OCI-LY3 (cell line): ENCODE data around the gene COL27A1.
"Not testable (repeated sequence)": the region's sequence is repeated elsewhere in the genome, so short reads cannot be mapped to it uniquely, and the experiment has no call there.

ENCODE experiments used
- H2AFZ ChIP-seq: fragments of 200-600, 300-600 bp; shearing (Covaris generic); 2 replicates; pipeline ENCODE4 v1.6.0; 2014; ENCODE audit warnings: antibody characterized with exemption, low read depth, low read length
- H3K27ac ChIP-seq: fragments of 200-600, 300-600 bp; sonication (generic); 2 replicates; pipeline ENCODE4 v1.5.1; 2014; ENCODE audit warnings: mild to moderate bottlenecking, low read length, moderate library complexity, mixed read lengths
- H3K27me3 ChIP-seq: fragments of 200-600, 300-600 bp; sonication (generic); 2 replicates; pipeline ENCODE4 v1.6.1; 2014; ENCODE audit warnings: low read depth, low read length, mixed read lengths
- H3K36me3 ChIP-seq: fragments of 200-600, 300-600 bp; sonication (generic); replicated peaks from 2 replicates; pipeline ENCODE3; 2014; ENCODE audit warnings: low read depth, low read length, mixed read lengths
- H3K4me1 ChIP-seq: fragments of 300-600, 200-600 bp; sonication (generic); 2 replicates; pipeline ENCODE4 v1.6.1; 2014; ENCODE audit warnings: low read length, mixed read lengths
- H3K4me2 ChIP-seq: fragments of 200-600, 300-600 bp; sonication (generic); 2 replicates; pipeline ENCODE4 v1.6.1; 2014; ENCODE audit warnings: low read length, mixed read lengths
- H3K4me3 ChIP-seq: fragments of 300-600, 200-600 bp; sonication (generic); 2 replicates; pipeline ENCODE4 v1.5.1; 2014; ENCODE audit warnings: antibody characterized with exemption, mild to moderate bottlenecking, low read length, moderate library complexity
- H3K79me2 ChIP-seq: fragments of 300-600, 200-600 bp; shearing (Covaris generic); 2 replicates; pipeline ENCODE4 v1.6.1; 2014; ENCODE audit warnings: mild to moderate bottlenecking, low read length, mixed read lengths
- H3K9ac ChIP-seq: fragments of 300-600, 200-600 bp; shearing (Covaris generic); 2 replicates; pipeline ENCODE4 v1.6.0; 2014; ENCODE audit warnings: mild to moderate bottlenecking, low read length, moderate library complexity
- H3K9me3 ChIP-seq: fragments of 200-600, 300-600 bp; shearing (Covaris generic); 2 replicates; pipeline ENCODE4 v1.6.1; 2014; ENCODE audit warnings: low read length, mixed read lengths; ENCODE audit not compliant: insufficient read depth
- H4K20me1 ChIP-seq: fragments of 200-600, 300-600 bp; sonication (generic); 2 replicates; pipeline ENCODE4 v1.6.1; 2016; ENCODE audit warnings: low read length, mixed read lengths; ENCODE audit not compliant: insufficient read depth
- EZH2phosphoT487 ChIP-seq: fragments of 200-600 bp; shearing (Covaris generic); IDR thresholded peaks from 2 replicates; pipeline ENCODE4 v1.6.1; 2018; ENCODE audit warnings: antibody characterized with exemption, mixed run types, low read depth
- TF ChIP-seq, protein P1 (sequence below): fragments of 200-600, 300-600 bp; sonication (generic); IDR thresholded peaks from 2 replicates; pipeline ENCODE4 v1.5.1; 2014; ENCODE audit warnings: antibody characterized with exemption, low read length, low read depth

Gene COL27A1

DNA sequence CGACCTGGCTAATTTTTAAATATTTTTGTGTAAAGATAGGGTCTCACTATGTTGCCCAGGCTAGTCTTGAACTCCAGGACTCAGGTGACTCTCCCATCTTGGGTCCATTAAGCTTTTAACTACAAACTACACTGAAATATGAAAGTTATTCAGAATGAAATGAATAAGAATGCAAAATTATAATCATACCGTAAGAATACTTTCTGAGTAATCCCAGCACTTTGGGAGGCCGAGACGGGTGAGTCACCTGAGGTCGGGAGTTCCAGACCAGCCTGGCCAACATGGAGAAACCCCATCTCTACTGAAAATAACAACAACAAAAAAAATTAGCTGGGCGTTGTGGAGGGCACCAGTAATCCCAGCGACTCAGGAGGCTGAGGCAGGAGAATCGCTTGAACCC is 166.4 kb downstream of the COL27A1 start:
- TF ChIP-seq, protein P1, sequence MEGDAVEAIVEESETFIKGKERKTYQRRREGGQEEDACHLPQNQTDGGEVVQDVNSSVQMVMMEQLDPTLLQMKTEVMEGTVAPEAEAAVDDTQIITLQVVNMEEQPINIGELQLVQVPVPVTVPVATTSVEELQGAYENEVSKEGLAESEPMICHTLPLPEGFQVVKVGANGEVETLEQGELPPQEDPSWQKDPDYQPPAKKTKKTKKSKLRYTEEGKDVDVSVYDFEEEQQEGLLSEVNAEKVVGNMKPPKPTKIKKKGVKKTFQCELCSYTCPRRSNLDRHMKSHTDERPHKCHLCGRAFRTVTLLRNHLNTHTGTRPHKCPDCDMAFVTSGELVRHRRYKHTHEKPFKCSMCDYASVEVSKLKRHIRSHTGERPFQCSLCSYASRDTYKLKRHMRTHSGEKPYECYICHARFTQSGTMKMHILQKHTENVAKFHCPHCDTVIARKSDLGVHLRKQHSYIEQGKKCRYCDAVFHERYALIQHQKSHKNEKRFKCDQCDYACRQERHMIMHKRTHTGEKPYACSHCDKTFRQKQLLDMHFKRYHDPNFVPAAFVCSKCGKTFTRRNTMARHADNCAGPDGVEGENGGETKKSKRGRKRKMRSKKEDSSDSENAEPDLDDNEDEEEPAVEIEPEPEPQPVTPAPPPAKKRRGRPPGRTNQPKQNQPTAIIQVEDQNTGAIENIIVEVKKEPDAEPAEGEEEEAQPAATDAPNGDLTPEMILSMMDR = no peak
- no peak for TF ChIP-seq EZH2phosphoT487
- Histone ChIP-seq H2AFZ (no peak overlapping the region), H3K79me2 (no peaks in the 10 kb centered on the region), H3K27me3 (peaks cover 17% of the 10 kb centered on the region), H3K4me2 (no peak overlapping the region), H3K4me1 (no peaks in the 10 kb centered on the region; the same call in 1 of the 2 replicates), H3K9me3 (no peaks in the 10 kb centered on the region), H3K27ac (no peak overlapping the region), H3K9ac (no peak overlapping the region), H4K20me1 (no peaks in the 10 kb centered on the region), H3K36me3 (no peaks in the 10 kb centered on the region), H3K4me3 (no peak overlapping the region)

DNA sequence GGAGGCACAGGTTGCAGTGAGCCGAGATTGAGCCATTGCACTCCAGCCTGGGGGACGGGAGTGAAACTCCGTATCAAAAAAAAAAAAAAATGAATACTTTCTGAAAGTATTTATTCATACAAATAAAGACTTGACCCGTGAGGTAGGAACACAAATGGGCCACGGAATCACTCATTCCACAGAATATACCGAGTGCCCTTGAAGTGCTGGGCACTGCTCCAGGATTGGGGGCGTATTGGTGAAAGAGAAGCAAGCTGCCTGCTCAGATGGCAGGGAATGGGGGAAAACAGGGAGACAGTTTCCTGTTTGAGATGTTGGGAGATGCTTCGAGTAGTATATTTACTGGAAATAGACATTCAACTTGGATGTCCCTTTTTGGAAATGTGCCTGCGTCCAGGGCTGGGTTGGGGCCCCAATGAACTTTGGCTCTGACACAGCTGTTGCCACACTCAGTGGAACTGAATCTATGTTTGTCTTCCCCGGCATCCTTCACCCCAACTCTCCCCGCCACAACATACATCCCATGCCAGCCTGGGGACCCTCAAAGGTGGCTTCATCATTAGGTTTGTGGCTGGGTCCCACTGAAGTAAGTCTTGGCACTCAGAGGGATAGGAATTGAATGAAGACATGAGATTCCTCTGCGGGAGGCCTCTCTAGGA is 167.0 kb downstream of the COL27A1 start:
- not testable (repeated sequence) for H3K27ac ChIP-seq, H3K36me3 ChIP-seq, H3K9ac ChIP-seq, H3K79me2 ChIP-seq, H3K4me1 ChIP-seq, H3K4me3 ChIP-seq, H4K20me1 ChIP-seq, H2AFZ ChIP-seq, H3K4me2 ChIP-seq, H3K9me3 ChIP-seq
- H3K27me3 ChIP-seq = peaks cover 17% of the 10 kb centered on the region

DNA sequence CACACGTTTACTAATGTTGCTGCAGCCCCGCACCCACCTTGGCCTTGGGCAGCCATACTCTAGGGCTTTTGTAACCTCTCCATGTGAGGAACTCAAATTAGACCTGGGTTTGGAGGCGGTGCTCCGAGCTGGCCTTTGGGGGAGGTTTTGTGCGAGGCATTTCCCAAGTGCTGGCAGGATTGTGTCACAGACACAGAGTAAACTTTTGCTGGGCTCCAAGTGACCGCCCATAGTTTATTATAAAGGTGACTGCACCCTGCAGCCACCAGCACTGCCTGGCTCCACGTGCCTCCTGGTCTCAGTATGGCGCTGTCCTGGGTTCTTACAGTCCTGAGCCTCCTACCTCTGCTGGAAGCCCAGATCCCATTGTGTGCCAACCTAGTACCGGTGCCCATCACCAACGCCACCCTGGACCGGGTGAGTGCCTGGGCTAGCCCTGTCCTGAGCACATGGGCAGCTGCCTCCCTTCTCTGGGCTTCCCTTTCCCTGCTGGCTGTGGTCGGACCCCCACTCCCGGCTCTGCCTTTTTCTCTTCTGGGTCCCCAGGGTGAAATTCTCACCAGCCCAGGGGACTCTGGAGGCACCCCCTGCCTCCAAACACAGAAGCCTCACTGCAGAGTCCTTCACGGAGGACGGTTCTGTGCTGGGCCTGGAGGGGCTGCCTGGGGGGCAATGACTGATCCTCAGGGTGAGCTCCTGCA is 167.6 kb downstream of the COL27A1 start, which contains the start of gene ORM1:
Gene ORM1 (plus strand): TSS at position 268 of the 701 bp plus-strand sequence. CDS start 36 bp downstream, at position 304.
- not testable (repeated sequence) for H4K20me1 ChIP-seq, H3K9me3 ChIP-seq, H3K4me3 ChIP-seq, H3K4me1 ChIP-seq, H3K9ac ChIP-seq, H3K79me2 ChIP-seq, H3K4me2 ChIP-seq, H2AFZ ChIP-seq, H3K36me3 ChIP-seq, H3K27ac ChIP-seq
- peaks cover 17% of the 10 kb centered on the region for H3K27me3 ChIP-seq

DNA sequence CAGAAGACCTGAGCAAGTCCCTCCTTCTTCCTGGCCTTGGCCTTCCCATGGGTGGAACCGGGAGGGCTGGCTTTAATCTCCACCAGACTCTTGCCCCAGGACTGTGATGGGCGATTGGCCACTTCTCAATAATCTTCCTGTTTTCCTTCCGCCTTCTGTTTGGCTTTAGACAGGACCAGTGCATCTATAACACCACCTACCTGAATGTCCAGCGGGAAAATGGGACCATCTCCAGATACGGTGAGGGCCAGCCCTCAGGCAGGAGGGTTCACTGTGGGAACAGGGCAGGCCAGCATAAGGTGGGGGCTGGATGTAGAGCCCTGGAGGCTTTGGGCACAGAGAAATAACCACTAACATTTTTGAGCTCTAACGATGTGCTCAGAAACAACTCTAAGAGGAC is 168.5 kb downstream of the COL27A1 start:
- not testable (repeated sequence) for H3K4me2 ChIP-seq, H3K4me3 ChIP-seq, H3K9ac ChIP-seq, H3K9me3 ChIP-seq, H3K27ac ChIP-seq, H4K20me1 ChIP-seq, H2AFZ ChIP-seq, H3K4me1 ChIP-seq, H3K36me3 ChIP-seq, H3K79me2 ChIP-seq
- H3K27me3 ChIP-seq = peaks cover 20% of the 10 kb centered on the region

DNA sequence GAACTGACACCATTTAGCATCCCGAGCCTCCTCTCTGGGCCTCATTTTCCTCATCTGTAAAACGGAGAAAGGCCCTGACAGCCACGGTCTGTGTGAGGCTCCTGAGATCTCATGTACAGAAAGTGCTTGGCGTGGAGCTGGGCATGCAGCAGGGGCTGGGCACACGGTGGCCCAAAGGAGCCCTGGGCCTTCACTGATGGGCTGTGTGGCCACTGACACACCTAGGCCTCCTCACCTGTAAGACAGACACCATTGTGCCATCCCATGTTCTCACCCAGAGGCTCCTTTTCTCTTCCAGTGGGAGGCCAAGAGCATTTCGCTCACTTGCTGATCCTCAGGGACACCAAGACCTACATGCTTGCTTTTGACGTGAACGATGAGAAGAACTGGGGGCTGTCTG is 169.2 kb downstream of the COL27A1 start:
- Histone ChIP-seq H3K4me3 (no peak overlapping the region), H3K79me2 (no peaks in the 10 kb centered on the region), H3K36me3 (no peaks in the 10 kb centered on the region), H3K27ac (no peak overlapping the region), H3K27me3 (peaks cover 15% of the 10 kb centered on the region; the same call in 1 of the 2 replicates), H3K4me1 (no peaks in the 10 kb centered on the region), H4K20me1 (no peaks in the 10 kb centered on the region), H3K9ac (no peak overlapping the region), H3K9me3 (no peaks in the 10 kb centered on the region), H2AFZ (no peak overlapping the region), H3K4me2 (no peak overlapping the region)
- TF ChIP-seq, protein P1 = no peak
- no peak for TF ChIP-seq EZH2phosphoT487

DNA sequence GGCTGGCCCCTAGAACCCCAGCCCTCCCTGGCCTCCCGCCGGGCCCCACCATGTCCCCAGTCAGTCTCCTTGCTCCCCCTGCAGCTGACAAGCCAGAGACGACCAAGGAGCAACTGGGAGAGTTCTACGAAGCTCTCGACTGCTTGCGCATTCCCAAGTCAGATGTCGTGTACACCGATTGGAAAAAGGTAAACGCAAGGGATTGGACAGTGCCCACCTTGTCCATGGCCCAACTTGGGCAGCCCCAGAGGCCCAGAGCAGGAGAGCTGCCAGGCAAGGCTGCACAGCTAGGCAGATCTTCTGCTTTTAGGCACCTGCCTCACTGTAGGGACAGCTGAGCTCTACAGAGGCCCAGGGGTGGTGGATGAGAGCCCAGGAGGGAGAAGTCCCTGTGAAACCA is 169.6 kb downstream of the COL27A1 start:
- H3K36me3 ChIP-seq, H2AFZ ChIP-seq, H3K9me3 ChIP-seq, H3K4me3 ChIP-seq, H3K79me2 ChIP-seq, H4K20me1 ChIP-seq, H3K27ac ChIP-seq, H3K9ac ChIP-seq, H3K4me2 ChIP-seq, H3K4me1 ChIP-seq: not testable (repeated sequence)
- peaks cover 15% of the 10 kb centered on the region; the same call in 1 of the 2 replicates for H3K27me3 ChIP-seq

DNA sequence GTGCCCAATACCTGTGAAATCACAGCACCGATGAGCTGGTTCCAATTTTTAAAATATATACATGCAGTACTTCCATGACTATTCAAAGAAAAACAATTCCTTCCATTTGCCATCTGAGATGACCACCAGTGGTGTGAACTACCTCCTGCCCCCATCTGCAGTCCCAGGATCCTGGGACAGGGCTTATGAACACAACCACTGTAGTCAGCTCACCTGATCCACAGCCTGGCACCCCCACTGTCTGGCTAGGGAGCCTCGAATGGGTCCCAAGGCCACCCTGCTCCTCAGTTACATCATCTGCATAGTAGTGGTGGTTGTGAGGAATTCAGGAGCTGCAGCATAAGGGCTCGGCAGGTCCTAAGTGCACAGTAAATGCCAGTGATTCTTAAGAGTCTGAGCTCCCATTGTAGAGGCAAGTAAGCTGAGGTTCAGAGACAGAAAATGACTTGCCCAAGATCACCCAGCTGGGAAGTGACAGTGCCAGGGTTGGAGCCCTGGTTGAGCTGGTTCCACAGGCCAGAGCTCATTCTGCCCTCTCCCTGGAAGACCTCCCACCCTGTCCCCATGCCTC is 170.4 kb downstream of the COL27A1 start:
- H4K20me1 ChIP-seq, H3K4me2 ChIP-seq, H3K36me3 ChIP-seq, H3K9ac ChIP-seq, H3K27ac ChIP-seq, H3K4me1 ChIP-seq, H3K9me3 ChIP-seq, H3K79me2 ChIP-seq, H2AFZ ChIP-seq, H3K4me3 ChIP-seq: not testable (repeated sequence)
- peaks cover 15% of the 10 kb centered on the region; the same call in 1 of the 2 replicates for H3K27me3 ChIP-seq
